GM19452 (cell line): ENCODE measurements around the gene CFAP70.
"Not testable (repeated sequence)": the region's sequence is repeated elsewhere in the genome, so short reads cannot be mapped to it uniquely, and the experiment has no call there.

Source experiments
- ATAC-seq: cut with Tn5 transposase; IDR thresholded peaks from one replicate; pipeline ENCODE4 v1.9.1; 2021; ENCODE audit not compliant: unreplicated experiment

Gene CFAP70

GRCh38 chr10:73358331-73359279 lies at the start of gene CFAP70:
TSS of gene CFAP70 (minus strand) at chr10:73358864. CDS start at chr10:73354796, 4,068 bp downstream.
- peak; percentile 93 for ATAC-seq

- ATAC-seq: no peak
Measured at GRCh38 chr10:73408061-73408460, 49.4 kb upstream of the CFAP70 start.

- ATAC-seq: no peak
Measured at GRCh38 chr10:73407495-73407894, 48.8 kb upstream of the CFAP70 start.

GRCh38 chr10:73406846-73407245 lies 48.2 kb upstream of the CFAP70 start:
- ATAC-seq: no peak

GRCh38 chr10:73405556-73405955 lies 46.9 kb upstream of the CFAP70 start:
- ATAC-seq: no peak

- no peak for ATAC-seq
Measured at GRCh38 chr10:73404690-73405089, 46.0 kb upstream of the CFAP70 start.

GRCh38 chr10:73401636-73402035 lies 43.0 kb upstream of the CFAP70 start:
- no peak for ATAC-seq

GRCh38 chr10:73399063-73399462 lies 40.4 kb upstream of the CFAP70 start:
- no peak for ATAC-seq

- ATAC-seq: no peak
Measured at GRCh38 chr10:73398024-73398423, 39.4 kb upstream of the CFAP70 start.

GRCh38 chr10:73394325-73394724 lies 35.7 kb upstream of the CFAP70 start:
- ATAC-seq: not testable (repeated sequence)

GRCh38 chr10:73388228-73388627 lies 29.6 kb upstream of the CFAP70 start:
- ATAC-seq: no peak

- no peak for ATAC-seq
Measured at GRCh38 chr10:73386583-73386982, 27.9 kb upstream of the CFAP70 start.

- no peak for ATAC-seq
Measured at GRCh38 chr10:73379064-73379748, 20.5 kb upstream of the CFAP70 start.

- ATAC-seq: no peak
Measured at GRCh38 chr10:73376679-73377078, 18.0 kb upstream of the CFAP70 start.

GRCh38 chr10:73368238-73368637 lies 9.6 kb upstream of the CFAP70 start:
- no peak for ATAC-seq

GRCh38 chr10:73366381-73367298 lies 8.0 kb upstream of the CFAP70 start:
- ATAC-seq: no peak

- ATAC-seq: no peak
Measured at GRCh38 chr10:73364964-73365363, 6.3 kb upstream of the CFAP70 start.

- no peak for ATAC-seq
Measured at GRCh38 chr10:73359492-73359891, 828 bp upstream of the CFAP70 start.

- no peak for ATAC-seq
Measured at GRCh38 chr10:73357821-73358220, 843 bp downstream of the CFAP70 start.

GRCh38 chr10:73357166-73357565 lies 1.5 kb downstream of the CFAP70 start:
- ATAC-seq: no peak

- ATAC-seq: no peak
Measured at GRCh38 chr10:73344269-73344668, 14.4 kb downstream of the CFAP70 start.
